Spleen (tissue), 7 donors: ENCODE results near the gene RFC2.

Experiments
- POLR2A ChIP-seq, 3 donors: fragments of 450-650 bp; IDR thresholded peaks; one replicate each; pipeline ENCODE4 v1.5.1; 2017; ENCODE audit warnings: antibody characterized with exemption in 3 of 3, mild to moderate bottlenecking in 1 of 3
- TF ChIP-seq, protein P1 (sequence below), 11 experiments: fragments of 200-600 bp in 7 of 11; fragments of 450-650 bp in 4 of 11; sonication (generic) in 4 of 11; IDR thresholded peaks in 8 of 11; conservative IDR thresholded peaks in 3 of 11; 1 replicate in 7 of 11; 2 replicates in 4 of 11; pipeline versions ENCODE4 v1.4.0 to v1.8.0; 2016 to 2021; ENCODE audit warnings: antibody characterized with exemption in 11 of 11, inconsistent platforms in 4 of 11, mild to moderate bottlenecking in 1 of 11
- donor health status: DM: no; HTN: no; CAD: no; lungs with moderate emphysema.
- donor health status: DM: no; HTN: no; CAD: no.
- donor health status: DM: no; HTN: no; CAD: no.

DNA sequence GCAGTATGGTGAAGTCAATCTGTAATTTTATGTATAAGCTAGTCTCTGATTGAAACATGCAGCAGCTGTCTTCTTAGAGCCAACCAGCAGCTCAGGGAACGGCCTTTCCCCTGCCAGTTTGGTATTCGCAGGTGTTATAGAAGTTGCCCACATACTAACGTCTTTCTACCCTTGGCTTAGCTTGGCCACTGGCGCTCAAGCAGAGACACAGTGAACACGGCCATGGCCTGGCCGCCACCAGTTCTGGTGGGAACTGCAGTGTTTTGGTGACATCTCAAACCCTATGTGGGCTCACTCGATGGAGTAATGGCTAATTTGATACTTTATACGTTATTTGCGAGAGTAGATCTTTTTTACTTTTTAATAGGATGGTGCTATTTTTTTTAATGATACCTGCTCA, 63.0 kb downstream of the RFC2 start:
- TF ChIP-seq, protein P1, sequence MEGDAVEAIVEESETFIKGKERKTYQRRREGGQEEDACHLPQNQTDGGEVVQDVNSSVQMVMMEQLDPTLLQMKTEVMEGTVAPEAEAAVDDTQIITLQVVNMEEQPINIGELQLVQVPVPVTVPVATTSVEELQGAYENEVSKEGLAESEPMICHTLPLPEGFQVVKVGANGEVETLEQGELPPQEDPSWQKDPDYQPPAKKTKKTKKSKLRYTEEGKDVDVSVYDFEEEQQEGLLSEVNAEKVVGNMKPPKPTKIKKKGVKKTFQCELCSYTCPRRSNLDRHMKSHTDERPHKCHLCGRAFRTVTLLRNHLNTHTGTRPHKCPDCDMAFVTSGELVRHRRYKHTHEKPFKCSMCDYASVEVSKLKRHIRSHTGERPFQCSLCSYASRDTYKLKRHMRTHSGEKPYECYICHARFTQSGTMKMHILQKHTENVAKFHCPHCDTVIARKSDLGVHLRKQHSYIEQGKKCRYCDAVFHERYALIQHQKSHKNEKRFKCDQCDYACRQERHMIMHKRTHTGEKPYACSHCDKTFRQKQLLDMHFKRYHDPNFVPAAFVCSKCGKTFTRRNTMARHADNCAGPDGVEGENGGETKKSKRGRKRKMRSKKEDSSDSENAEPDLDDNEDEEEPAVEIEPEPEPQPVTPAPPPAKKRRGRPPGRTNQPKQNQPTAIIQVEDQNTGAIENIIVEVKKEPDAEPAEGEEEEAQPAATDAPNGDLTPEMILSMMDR (IDR thresholded peaks at IDR 0.05 in 8 of 11, conservative IDR thresholded peaks at IDR 0.05 in 3 of 11) = no peak
- TF ChIP-seq POLR2A (IDR thresholded peaks at IDR 0.05) = no peak
